HCT116 (cell line): ENCODE data around the gene OTULINL. TPM values are rescaled to one million over a fixed set of nuclear protein-coding genes. Genes with fewer than 3 reads are reported as not detected.

Experiments used
- ATAC-seq: fragments of 200-7000 bp; cut with Tn5 transposase; 2 replicates; pipeline ENCODE4 v1.9.1; 2020; ENCODE audit warnings: mild to moderate bottlenecking, moderate library complexity
- Bru-seq: library from RNA; stranded (reverse); fragments of 400-500 nt; gene quantifications from one replicate; lab custom pipeline; 2021; lab: Mats Ljungman, UMichigan
- BruChase-seq, 2 experiments: library from RNA; stranded (reverse); fragments of 400-500 nt; gene quantifications; one replicate each; lab custom pipeline; 2021; lab: Mats Ljungman, UMichigan
- BruUV-seq: library from RNA; stranded (reverse); fragments of 400-500 nt; replicated peaks from 2 replicates; lab custom pipeline; 2021; lab: Mats Ljungman, UMichigan
- CTCF ChIA-PET: fragments of 300-600 bp; sonication (Branson Sonifier 250); formaldehyde crosslinking; loops from one replicate; lab custom pipeline; 2021; ENCODE audit warnings: antibody characterized with exemption; lab: Charles Lee
- POLR2A ChIA-PET: fragments of 300-600, 350-600 bp; sonication (Branson Sonifier 250); formaldehyde crosslinking; loops from one replicate; lab custom pipeline; 2021; ENCODE audit warnings: antibody characterized with exemption; lab: Charles Lee
- RAD21 ChIA-PET, 2 experiments: fragments of 300-600 bp; sonication (Branson Sonifier 250); formaldehyde crosslinking; loops; one replicate each; lab custom pipeline; 2023; ENCODE audit warnings: low total read pairs in 2 of 2; ENCODE audit not compliant: uncharacterized antibody in 2 of 2, unreplicated experiment in 2 of 2, low non-redundant PET in 1 of 2; lab: Charles Lee
- DNase-seq: peaks from one replicate; pipeline ENCODE4 v3.0.0-alpha.2; 2010; ENCODE audit warnings: low read depth, low spot score
- H2AFZ ChIP-seq: fragments of 200-600 bp; shearing (Covaris generic), sonication (generic); 2 replicates; pipeline ENCODE4 v1.6.1; 2017; ENCODE audit warnings: low read depth, mixed run types, mixed read lengths, antibody characterized with exemption, low read length; ENCODE audit not compliant: poor library complexity, severe bottlenecking
- H3K27ac ChIP-seq: 2 replicates; pipeline ENCODE4 v1.5.1; 2012; ENCODE audit warnings: low read depth, low read length
- H3K27me3 ChIP-seq: fragments of 200-600 bp; sonication (generic); 2 replicates; pipeline ENCODE4 v1.6.1; 2016; ENCODE audit warnings: mixed run types, low read length, mixed read lengths; ENCODE audit not compliant: insufficient read depth
- H3K36me3 ChIP-seq, 2 experiments: fragments of 200-500 bp in 1 of 2; fragments of 200-600 bp in 1 of 2; sonication (Bioruptor generic) in 1 of 2; sonication (generic) in 1 of 2; 2 replicates each; pipeline versions ENCODE4 v1.5.1 to v1.6.1; 2014 to 2016; ENCODE audit warnings: low read length in 2 of 2, inconsistent platforms in 1 of 2, mixed read lengths in 1 of 2, mixed run types in 1 of 2; ENCODE audit not compliant: insufficient read depth in 2 of 2, control insufficient read depth in 1 of 2
- H3K4me1 ChIP-seq, 2 experiments: fragments of 200-600 bp in 1 of 2; sonication (generic) in 1 of 2; 2 replicates each; pipeline versions ENCODE4 v1.5.1 to v1.6.1; 2012 to 2017; ENCODE audit warnings: low read length in 2 of 2, inconsistent platforms in 1 of 2, mild to moderate bottlenecking in 1 of 2, mixed read lengths in 1 of 2, mixed run types in 1 of 2, moderate library complexity in 1 of 2; ENCODE audit not compliant: insufficient read depth in 2 of 2, control insufficient read depth in 1 of 2
- H3K4me2 ChIP-seq: fragments of 200-600 bp; sonication (generic); 2 replicates; pipeline ENCODE4 v1.6.1; 2017; ENCODE audit warnings: mixed run types, low read length, mixed read lengths
- H3K4me3 ChIP-seq, 2 experiments: fragments of 200-600 bp in 1 of 2; sonication (generic) in 1 of 2; replicated peaks in 1 of 2; 2 replicates each; pipeline ENCODE4 v1.5.1; 2011 to 2016; ENCODE audit warnings: low read length in 2 of 2, control low read depth in 1 of 2, low read depth in 1 of 2, mild to moderate bottlenecking in 1 of 2, mixed read lengths in 1 of 2, mixed run types in 1 of 2
- H3K79me2 ChIP-seq: fragments of 200-600 bp; sonication (generic); 2 replicates; pipeline ENCODE4 v1.6.1; 2017; ENCODE audit warnings: mild to moderate bottlenecking, mixed run types, low read length, moderate library complexity, mixed read lengths; ENCODE audit not compliant: insufficient read depth
- H3K9ac ChIP-seq: fragments of 200-600 bp; sonication (generic); 2 replicates; pipeline ENCODE4 v1.6.1; 2016; ENCODE audit warnings: low read length, mixed read lengths
- H3K9me2 ChIP-seq: fragments of 200-600 bp; sonication (generic), shearing (Covaris generic); 2 replicates; pipeline ENCODE4 v1.6.1; 2017; ENCODE audit warnings: mixed run types, mild to moderate bottlenecking, moderate library complexity; ENCODE audit not compliant: insufficient read depth
- H3K9me3 ChIP-seq, 2 experiments: fragments of 200-500 bp in 1 of 2; fragments of 200-600 bp in 1 of 2; sonication (Bioruptor generic) in 1 of 2; sonication (generic) in 1 of 2; 2 replicates each; pipeline ENCODE4 v1.6.1; 2014 to 2017; ENCODE audit warnings: low read length in 2 of 2, mixed read lengths in 2 of 2, inconsistent platforms in 1 of 2, low read depth in 1 of 2, mild to moderate bottlenecking in 1 of 2, mixed run types in 1 of 2, moderate library complexity in 1 of 2; ENCODE audit not compliant: control insufficient read depth in 1 of 2, insufficient read depth in 1 of 2
- H4K20me1 ChIP-seq: fragments of 200-600 bp; sonication (generic), shearing (Covaris generic); 2 replicates; pipeline ENCODE4 v1.6.1; 2017; ENCODE audit warnings: mixed run types, mild to moderate bottlenecking, moderate library complexity; ENCODE audit not compliant: insufficient read depth
- EZH2 ChIP-seq: fragments of 200-600 bp; sonication (generic); IDR thresholded peaks from 2 replicates; pipeline ENCODE4 v1.6.1; 2017; ENCODE audit warnings: antibody characterized with exemption, mixed run types
- FOSL1 ChIP-seq: IDR thresholded peaks from 2 replicates; pipeline ENCODE4 v1.6.1; 2012; ENCODE audit warnings: low read depth
- POLR2A ChIP-seq: IDR thresholded peaks from 2 replicates; pipeline ENCODE4 v1.7.0; 2011; ENCODE audit warnings: borderline replicate concordance; ENCODE audit not compliant: insufficient read depth, insufficient read length; ENCODE audit errors: extremely low read depth
- POLR2AphosphoS5 ChIP-seq: IDR thresholded peaks from 2 replicates; pipeline ENCODE4 v1.6.1; 2011; ENCODE audit warnings: mild to moderate bottlenecking, low read depth, low read length, moderate library complexity
- RAD21 ChIP-seq: IDR thresholded peaks from 2 replicates; pipeline ENCODE4 v1.6.1; 2012; ENCODE audit warnings: low read depth, mild to moderate bottlenecking
- SP1 ChIP-seq: IDR thresholded peaks from 2 replicates; pipeline ENCODE4 v1.6.1; 2012; ENCODE audit warnings: low read depth
- SRF ChIP-seq: IDR thresholded peaks from 2 replicates; pipeline ENCODE4 v1.6.1; 2012; ENCODE audit warnings: low read depth
- TCF7L2 ChIP-seq: IDR thresholded peaks from 2 replicates; pipeline ENCODE4 v1.7.0; 2011; ENCODE audit warnings: borderline replicate concordance, inconsistent platforms; ENCODE audit not compliant: insufficient read depth, insufficient read length; ENCODE audit errors: extremely low read depth
- YY1 ChIP-seq: IDR thresholded peaks from 2 replicates; pipeline ENCODE4 v1.6.1; 2011; ENCODE audit warnings: low read length, low read depth, moderate library complexity, mild to moderate bottlenecking; ENCODE audit not compliant: insufficient replicate concordance; ENCODE audit errors: extremely low read depth
- intact Hi-C: fragments of 100-400 bp; cut with micrococcal nuclease; formaldehyde crosslinking; loops from 2 replicates; pipeline ENCODE4 v1.10.0; 2022
- long read RNA-seq: library from polyadenylated mRNA; unstranded; transcript quantifications from one replicate; pipeline ENCODE4 v2.0.0, GENCODE V29; 2021; ENCODE audit not compliant: unreplicated experiment
- polyA plus RNA-seq: library from polyadenylated mRNA; unstranded; fragments of >200 nt; gene quantifications from 2 replicates; pipeline ENCODE4 v1.2.1, GENCODE V29; 2012; ENCODE audit warnings: missing spikeins
- total RNA-seq: library from RNA; stranded (reverse); gene quantifications from one replicate; pipeline ENCODE4 v1.2.1, GENCODE V29; 2021; ENCODE audit not compliant: unreplicated experiment

The OTULINL gene
- total RNA-seq = 8.8 TPM
- 2.1 and 3.3 TPM in 2 replicates for polyA plus RNA-seq
- percentile 46 among the genes with signal in this experiment for Bru-seq, nascent RNA
- BruChase-seq, experiment 1, labeled RNA remaining after a 6-hour chase = percentile 44 among the genes with signal in this experiment
- percentile 47 among the genes with signal in this experiment for BruChase-seq, experiment 2, labeled RNA remaining after a 2-hour chase
- long read RNA-seq, transcript OTULINL-201 (8 exons, 3,597 nt) = major isoform, 14 of 15 reads
- long read RNA-seq, partial matches to known transcripts = 0 of 15 reads
- long read RNA-seq, other reads (novel, unspliced or antisense) = 1 of 15 reads

DNA sequence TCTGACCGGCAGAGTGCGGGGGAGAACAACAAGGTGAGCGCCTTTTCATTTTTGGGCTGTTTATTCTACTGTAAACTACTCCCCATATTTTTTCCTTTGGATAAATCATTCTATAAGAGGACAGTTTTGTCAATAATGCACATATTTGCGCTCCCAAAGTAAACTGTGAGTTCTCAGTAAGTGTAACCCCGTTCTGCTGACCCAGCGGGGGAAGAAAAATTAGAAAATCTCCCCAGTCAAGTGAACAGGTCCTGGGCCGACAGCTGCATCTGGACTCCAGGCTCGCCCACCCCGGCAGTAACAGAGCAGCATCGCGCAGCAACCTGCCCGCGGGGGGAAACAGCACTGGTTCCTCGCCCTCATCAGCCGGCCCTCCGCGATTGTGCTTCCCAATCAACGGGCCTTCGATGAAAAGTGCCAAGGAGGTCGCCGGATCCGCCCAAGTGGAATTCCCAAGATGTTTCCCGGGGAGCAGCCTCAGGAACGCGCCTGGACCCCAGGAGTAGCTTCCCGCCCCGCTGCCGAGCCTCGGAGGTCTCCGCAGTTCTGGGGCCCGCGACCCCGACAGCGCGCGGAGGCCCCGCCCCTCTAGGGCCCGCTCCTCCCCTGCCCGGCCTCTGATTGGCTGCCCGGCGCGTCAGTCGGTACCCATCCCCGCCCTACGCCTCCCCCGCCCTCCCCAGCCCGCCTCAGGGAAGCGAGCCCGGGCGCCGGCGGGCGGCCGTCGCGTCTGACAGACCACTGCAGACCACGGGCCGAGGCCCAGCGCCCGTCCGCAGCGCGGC is at the start of gene OTULINL:
TSS of gene OTULINL (plus strand) at position 687 of the 785 bp plus-strand sequence. CDS start 103 bp downstream, outside the sequence.
- no peaks in the 10 kb centered on the region for H3K36me3 ChIP-seq
- H3K9me2 ChIP-seq = no peaks in the 10 kb centered on the region
- H3K4me1 ChIP-seq = peaks cover 3 to 12% of the 10 kb centered on the region in 2 experiments; a peak in 2 of 4 replicates
- BruUV-seq = no TSS peak
- POLR2A ChIA-PET = no interaction called here
- ATAC-seq (peak; percentile 96), DNase-seq (peak; percentile 33)
- CTCF ChIA-PET = interaction anchor here (1.8 kb wide), 1 partner anchor 12 kb away, joined by 5 read pairs; no protein-coding TSS in a partner anchor
- no peaks in the 10 kb centered on the region for H3K79me2 ChIP-seq
- peak within 1 kb of the TSS; percentile 98 for H3K4me2 ChIP-seq
- peak within 1 kb of the TSS; percentile 62 for H3K27ac ChIP-seq
- peak within 1 kb of the TSS; percentile 63 to 77 for H3K4me3 ChIP-seq
- no peaks in the 10 kb centered on the region for H3K27me3 ChIP-seq
- H3K9me3 ChIP-seq = no peaks in the 10 kb centered on the region
- no peaks in the 10 kb centered on the region for H4K20me1 ChIP-seq
- H2AFZ ChIP-seq = peak within 1 kb of the TSS; percentile 66
- intact Hi-C loops = no loop called here
- TF ChIP-seq TCF7L2 = no peak
- no peak for TF ChIP-seq YY1
- peak; percentile 47; the same call in 1 of the 2 replicates for TF ChIP-seq SP1
- peak within 1 kb of the TSS; percentile 71 for H3K9ac ChIP-seq
- RAD21 ChIA-PET = no interaction called here

- BruUV-seq = no TSS peak
- no peak for ATAC-seq
- Histone ChIP-seq H3K4me1 (no peaks in the 10 kb centered on the region), H3K27me3 (no peaks in the 10 kb centered on the region), H3K4me3 (no peak overlapping the region), H3K9ac (no peak overlapping the region), H3K9me3 (no peaks in the 10 kb centered on the region), H2AFZ (no peak overlapping the region), H3K9me2 (no peaks in the 10 kb centered on the region), H3K4me2 (no peak overlapping the region), H3K79me2 (no peaks in the 10 kb centered on the region), H3K36me3 (no peaks in the 10 kb centered on the region), H4K20me1 (no peaks in the 10 kb centered on the region), H3K27ac (no peak overlapping the region)
- CTCF ChIA-PET = no interaction called here
- intact Hi-C loops = no loop called here
- TF ChIP-seq SRF (no peak), EZH2 (no peak), FOSL1 (no peak), TCF7L2 (no peak), RAD21 (no peak), POLR2AphosphoS5 (no peak), SP1 (no peak), POLR2A (no peak)
- RAD21 ChIA-PET = no interaction called here
- POLR2A ChIA-PET = no interaction called here
- no peak for DNase-seq
These were observed 49.4 kb upstream of the OTULINL start for GRCh38 chr5:14532180-14532579.
